ENCODE results near the gene EDDM3A. TPM values are rescaled to one million over a fixed set of nuclear protein-coding genes. Genes with fewer than 3 reads are reported as not detected.

The EDDM3A gene
- total RNA-seq, 1 experiment from 2014 or later: not detected

GRCh38 chr14:20791187-20791586, 45.5 kb downstream of the EDDM3A start:
- DNase-seq: no peak
- no peak overlapping the region for H3K4me2 ChIP-seq
- H4K20me1 ChIP-seq (ENCODE audit: insufficient read depth): no peaks in the 10 kb centered on the region
- H3K9me2 ChIP-seq (ENCODE audit: insufficient read depth): no peaks in the 10 kb centered on the region
- CTCF ChIA-PET: no interaction called here
- no peak overlapping the region for H3K27ac ChIP-seq
- H3K79me2 ChIP-seq (ENCODE audit: low read depth): no peaks in the 10 kb centered on the region
- H3K36me3 ChIP-seq (ENCODE audit: low read depth): no peaks in the 10 kb centered on the region
- H3K27me3 ChIP-seq (ENCODE audit: insufficient read depth, low read depth): no peaks in the 10 kb centered on the region
- TF ChIP-seq CTCF (conservative IDR thresholded peaks at IDR 0.05): no peak
- TF ChIP-seq EZH2 (IDR thresholded peaks at IDR 0.05; ENCODE audit: low read depth): no peak
- H3F3A ChIP-seq (ENCODE audit: insufficient read depth, low read depth): no peaks in the 10 kb centered on the region
- no peaks in the 10 kb centered on the region for H3K9me3 ChIP-seq (ENCODE audit: insufficient read depth, low read depth)
- POLR2A ChIA-PET (ENCODE audit: unreplicated experiment): no interaction called here
- H2AFZ ChIP-seq: no peak overlapping the region
- no TSS peak for BruUV-seq (replicated peaks)
- intact Hi-C loops (cut with micrococcal nuclease; ENCODE audit: unreplicated experiment): no loop called here
- no peaks in the 10 kb centered on the region for H3K4me1 ChIP-seq (replicated peaks; ENCODE audit: insufficient read depth)
- H3K4me3 ChIP-seq: no peak overlapping the region

- Histone ChIP-seq H3K4me2 (no peak overlapping the region), H3K36me3 (ENCODE audit: low read depth) (no peaks in the 10 kb centered on the region), H3K27me3 (ENCODE audit: insufficient read depth, low read depth) (no peaks in the 10 kb centered on the region), H3K4me1 (replicated peaks; ENCODE audit: insufficient read depth) (no peaks in the 10 kb centered on the region), H3K9me2 (ENCODE audit: insufficient read depth) (no peaks in the 10 kb centered on the region), H3K4me3 (no peak overlapping the region), H3K79me2 (ENCODE audit: low read depth) (no peaks in the 10 kb centered on the region), H2AFZ (no peak overlapping the region), H3K9me3 (ENCODE audit: insufficient read depth, low read depth) (no peaks in the 10 kb centered on the region), H3F3A (ENCODE audit: insufficient read depth, low read depth) (no peaks in the 10 kb centered on the region), H4K20me1 (ENCODE audit: insufficient read depth) (no peaks in the 10 kb centered on the region), H3K27ac (no peak overlapping the region)
- no TSS peak for BruUV-seq (replicated peaks)
- DNase-seq: no peak
- intact Hi-C loops (cut with micrococcal nuclease; ENCODE audit: unreplicated experiment): no loop called here
- ChIA-PET CTCF (no interaction called here), POLR2A (ENCODE audit: unreplicated experiment) (no interaction called here)
- TF ChIP-seq EZH2 (IDR thresholded peaks at IDR 0.05; ENCODE audit: low read depth) (no peak), CTCF (conservative IDR thresholded peaks at IDR 0.05) (no peak)
Observed at GRCh38 chr14:20791597-20791996, 45.9 kb downstream of the EDDM3A start.

- CTCF ChIA-PET: no interaction called here
- no peaks in the 10 kb centered on the region for H3K79me2 ChIP-seq (ENCODE audit: low read depth)
- H3K27ac ChIP-seq: no peak overlapping the region
- no peak for DNase-seq
- H4K20me1 ChIP-seq (ENCODE audit: insufficient read depth): no peaks in the 10 kb centered on the region
- H3K4me2 ChIP-seq: no peak overlapping the region
- no peaks in the 10 kb centered on the region for H3K36me3 ChIP-seq (ENCODE audit: low read depth)
- H3F3A ChIP-seq (ENCODE audit: insufficient read depth, low read depth): no peaks in the 10 kb centered on the region
- BruUV-seq (replicated peaks): no TSS peak
- intact Hi-C loops (cut with micrococcal nuclease; ENCODE audit: unreplicated experiment): no loop called here
- H3K4me1 ChIP-seq (replicated peaks; ENCODE audit: insufficient read depth): no peaks in the 10 kb centered on the region
- H3K9me2 ChIP-seq (ENCODE audit: insufficient read depth): no peaks in the 10 kb centered on the region
- no peak overlapping the region for H3K4me3 ChIP-seq
- H2AFZ ChIP-seq: no peak overlapping the region
- H3K27me3 ChIP-seq (ENCODE audit: insufficient read depth, low read depth): no peaks in the 10 kb centered on the region
- TF ChIP-seq CTCF (conservative IDR thresholded peaks at IDR 0.05) (no peak), EZH2 (IDR thresholded peaks at IDR 0.05; ENCODE audit: low read depth) (no peak)
- no peaks in the 10 kb centered on the region for H3K9me3 ChIP-seq (ENCODE audit: insufficient read depth, low read depth)
- POLR2A ChIA-PET (ENCODE audit: unreplicated experiment): no interaction called here
Observed at GRCh38 chr14:20792556-20792955, 46.9 kb downstream of the EDDM3A start.

Measured in PC-9 (cell line).